H9 (cell line): ENCODE results near the gene GALR1. TPM values are rescaled to one million over a fixed set of nuclear protein-coding genes. Genes with fewer than 3 reads are reported as not detected.

Experiments
- DNase-seq: peaks from one replicate; pipeline ENCODE4 v3.0.0-alpha.2; 2017
- H2AFZ ChIP-seq: one replicate; pipeline ENCODE4 v1.6.1; 2013; ENCODE audit warnings: mild to moderate bottlenecking, low read length, control low read depth, moderate library complexity
- H2AK5ac ChIP-seq: 2 replicates; pipeline ENCODE4 v1.6.1; 2013; ENCODE audit warnings: low read length, control low read depth, mixed read lengths; ENCODE audit not compliant: insufficient read length
- H2BK120ac ChIP-seq: one replicate; pipeline ENCODE4 v1.6.1; 2013; ENCODE audit warnings: low read depth, mild to moderate bottlenecking, low read length, control low read depth, inconsistent platforms; ENCODE audit not compliant: poor library complexity, severe bottlenecking
- H2BK12ac ChIP-seq: 2 replicates; pipeline ENCODE4 v1.6.1; 2013; ENCODE audit warnings: low read length, control low read depth, mixed read lengths, low read depth; ENCODE audit not compliant: insufficient read length
- H2BK15ac ChIP-seq: 2 replicates; pipeline ENCODE4 v1.6.1; 2013; ENCODE audit warnings: low read depth, low read length, control low read depth
- H2BK20ac ChIP-seq: one replicate; pipeline ENCODE4 v1.6.1; 2013; ENCODE audit warnings: low read depth, mild to moderate bottlenecking, low read length, control low read depth, inconsistent platforms; ENCODE audit not compliant: poor library complexity, severe bottlenecking
- H2BK5ac ChIP-seq: 2 replicates; pipeline ENCODE4 v1.6.1; 2013; ENCODE audit warnings: low read length, control low read depth, mixed read lengths; ENCODE audit not compliant: insufficient read length
- H3K14ac ChIP-seq: 2 replicates; pipeline ENCODE4 v1.6.1; 2013; ENCODE audit warnings: low read length, control low read depth; ENCODE audit not compliant: insufficient read depth
- H3K18ac ChIP-seq: 2 replicates; pipeline ENCODE4 v1.6.1; 2013; ENCODE audit warnings: low read depth, mild to moderate bottlenecking, mixed read lengths, low read length, control low read depth; ENCODE audit not compliant: insufficient read length
- H3K23ac ChIP-seq: 2 replicates; pipeline ENCODE4 v1.6.1; 2013; ENCODE audit warnings: low read length, control low read depth, mixed read lengths, low read depth; ENCODE audit not compliant: insufficient read length
- H3K23me2 ChIP-seq: 2 replicates; pipeline ENCODE4 v1.6.1; 2013; ENCODE audit warnings: low read depth, mild to moderate bottlenecking, mixed read lengths, low read length, control low read depth; ENCODE audit not compliant: insufficient read length, poor library complexity, severe bottlenecking
- H3K27ac ChIP-seq: 2 replicates; pipeline ENCODE4 v1.5.1; 2013; ENCODE audit warnings: low read length, control low read depth, mixed read lengths, low read depth; ENCODE audit not compliant: insufficient read length
- H3K27me3 ChIP-seq: 2 replicates; pipeline ENCODE4 v1.6.1; 2013; ENCODE audit warnings: low read length, control low read depth, inconsistent platforms; ENCODE audit not compliant: insufficient read depth
- H3K4ac ChIP-seq: 2 replicates; pipeline ENCODE4 v1.6.1; 2013; ENCODE audit warnings: low read depth, mild to moderate bottlenecking, control low read depth, inconsistent platforms, low read length, moderate library complexity
- H3K4me1 ChIP-seq: 2 replicates; pipeline ENCODE4 v1.6.1; 2013; ENCODE audit warnings: low read length, control low read depth, inconsistent platforms; ENCODE audit not compliant: insufficient read depth
- H3K4me2 ChIP-seq: 2 replicates; pipeline ENCODE4 v1.6.1; 2013; ENCODE audit warnings: low read length, control low read depth, mixed read lengths; ENCODE audit not compliant: insufficient read length, insufficient read depth
- H3K56ac ChIP-seq: 2 replicates; pipeline ENCODE4 v1.6.1; 2013; ENCODE audit warnings: low read depth, mild to moderate bottlenecking, mixed read lengths, low read length, control low read depth; ENCODE audit not compliant: insufficient read length
- H3K79me1 ChIP-seq: 2 replicates; pipeline ENCODE4 v1.6.1; 2013; ENCODE audit warnings: low read depth, mild to moderate bottlenecking, moderate library complexity, low read length, control low read depth, inconsistent platforms; ENCODE audit not compliant: insufficient read depth, poor library complexity, severe bottlenecking
- H3K79me2 ChIP-seq: 2 replicates; pipeline ENCODE4 v1.6.1; 2013; ENCODE audit warnings: low read length, control low read depth, inconsistent platforms; ENCODE audit not compliant: insufficient read depth
- H3K9ac ChIP-seq: 2 replicates; pipeline ENCODE4 v1.6.1; 2013; ENCODE audit warnings: low read length, control low read depth, mixed read lengths; ENCODE audit not compliant: insufficient read length; ENCODE audit errors: extremely low read depth
- H3K9me3 ChIP-seq: one replicate; pipeline ENCODE4 v1.6.1; 2013; ENCODE audit warnings: low read depth, low read length, inconsistent platforms; ENCODE audit not compliant: control insufficient read depth
- H3T11ph ChIP-seq: one replicate; pipeline ENCODE4 v1.6.1; 2013; ENCODE audit warnings: mild to moderate bottlenecking, low read length, control low read depth, inconsistent platforms
- H4K20me1 ChIP-seq: one replicate; pipeline ENCODE4 v1.6.1; 2013; ENCODE audit not compliant: control insufficient read depth, insufficient read length, insufficient read depth
- H4K5ac ChIP-seq: 2 replicates; pipeline ENCODE4 v1.6.1; 2013; ENCODE audit warnings: low read depth, mild to moderate bottlenecking, mixed read lengths, low read length, control low read depth; ENCODE audit not compliant: insufficient read length
- H4K8ac ChIP-seq: replicated peaks from 2 replicates; pipeline ENCODE4 v1.6.1; 2013; ENCODE audit warnings: low read length, control low read depth, mixed read lengths, low read depth; ENCODE audit not compliant: insufficient read length
- H4K91ac ChIP-seq: 2 replicates; pipeline ENCODE4 v1.6.1; 2013; ENCODE audit warnings: low read depth, mild to moderate bottlenecking, moderate library complexity, mixed read lengths, low read length, control low read depth; ENCODE audit not compliant: insufficient read length
- H3K27ac Mint-ChIP-seq, 3 experiments: 2 replicates in 2 of 3; 3 replicates in 1 of 3; pipeline ENCODE4 v1.8.0; 2020 to 2021; ENCODE audit warnings: mixed read lengths in 3 of 3, mild to moderate bottlenecking in 1 of 3, moderate library complexity in 1 of 3
- H3K27me3 Mint-ChIP-seq: 2 replicates; pipeline ENCODE4 v1.8.0; 2021; ENCODE audit warnings: low read depth, mild to moderate bottlenecking, moderate library complexity, mixed read lengths
- H3K36me3 Mint-ChIP-seq, 3 experiments: 2 replicates in 2 of 3; 3 replicates in 1 of 3; pipeline ENCODE4 v1.8.0; 2020 to 2021; ENCODE audit warnings: low read depth in 3 of 3, mixed read lengths in 3 of 3; ENCODE audit not compliant: insufficient read depth in 1 of 3
- H3K4me1 Mint-ChIP-seq, 2 experiments: 2 replicates each; pipeline ENCODE4 v1.8.0; 2020; ENCODE audit warnings: mixed read lengths in 2 of 2
- H3K4me3 Mint-ChIP-seq, 2 experiments: 2 replicates in 1 of 2; 3 replicates in 1 of 2; pipeline ENCODE4 v1.8.0; 2020 to 2021; ENCODE audit warnings: mild to moderate bottlenecking in 2 of 2, mixed read lengths in 2 of 2, moderate library complexity in 1 of 2
- H3K9me3 Mint-ChIP-seq, 2 experiments: 2 replicates in 1 of 2; 3 replicates in 1 of 2; pipeline ENCODE4 v1.8.0; 2020; ENCODE audit warnings: mild to moderate bottlenecking in 2 of 2, mixed read lengths in 2 of 2, moderate library complexity in 1 of 2
- CTCF ChIP-seq: fragments of 200-600 bp; sonication (generic); conservative IDR thresholded peaks from 3 replicates; pipeline ENCODE4 v1.8.0; 2021; ENCODE audit warnings: antibody characterized with exemption, mild to moderate bottlenecking
- WGBS: extraction: QIAGEN DNeasy Blood & Tissue Kit; methylation state at CpG from one replicate; pipeline ENCODE4 v1.1.7; 2013; ENCODE audit warnings: missing lambda C conversion rate, low lambda C conversion rate, mixed read lengths; ENCODE audit not compliant: insufficient read length; ENCODE audit errors: extremely low coverage; 5-methylcytosine and 5-hydroxymethylcytosine counted together
- total RNA-seq: library from RNA; stranded (reverse); gene quantifications from 2 replicates; pipeline ENCODE4 v1.2.1, GENCODE V29; 2021

GALR1 gene
- total RNA-seq, 1 experiment from 2014 or later: 0.07 TPM

- no peak for TF ChIP-seq CTCF
- no peak overlapping the region for H3K56ac ChIP-seq
- no peaks in the 10 kb centered on the region for H3K79me1 ChIP-seq
- no peak for DNase-seq
- no peaks in the 10 kb centered on the region for H4K20me1 ChIP-seq
- no peak overlapping the region for H2BK20ac ChIP-seq
- no peaks in the 10 kb centered on the region for H3K4me1 ChIP-seq
- no peak overlapping the region for H2BK12ac ChIP-seq
- H3K27ac ChIP-seq: no peak overlapping the region
- H4K91ac ChIP-seq: no peak overlapping the region
- H3K23ac ChIP-seq: no peak overlapping the region
- Mint-ChIP-seq H3K4me1 (0 out of 4 replicates have a peak, but pooled peaks cover 3 to 5% of the 10 kb centered on the region in 2 experiments), H3K27me3 (no peaks in the 10 kb centered on the region; the same call in none of the 2 replicates), H3K4me3 (no peak overlapping the region), H3K27ac (no peak overlapping the region), H3K36me3 (no peaks in the 10 kb centered on the region), H3K9me3 (no peaks in the 10 kb centered on the region)
- H3K18ac ChIP-seq: no peak overlapping the region
- no peak overlapping the region for H3K4ac ChIP-seq
- WGBS: no CpG with 5 or more reads among the region's 4 CpGs
- no peak overlapping the region for H3K4me2 ChIP-seq
- no peak overlapping the region for H2BK5ac ChIP-seq
- no peak overlapping the region for H3K9ac ChIP-seq
- H3K27me3 ChIP-seq: no peaks in the 10 kb centered on the region
- H4K5ac ChIP-seq: no peak overlapping the region
- H3T11ph ChIP-seq: no peak overlapping the region
- no peaks in the 10 kb centered on the region for H3K79me2 ChIP-seq
- H3K14ac ChIP-seq: no peak overlapping the region
- H3K23me2 ChIP-seq: no peaks in the 10 kb centered on the region
- H2AFZ ChIP-seq: no peak overlapping the region
- H4K8ac ChIP-seq: no peak overlapping the region
- H3K9me3 ChIP-seq: no peaks in the 10 kb centered on the region
- no peak overlapping the region for H2BK15ac ChIP-seq
- H2AK5ac ChIP-seq: no peak overlapping the region
- no peak overlapping the region for H2BK120ac ChIP-seq
Measured at GRCh38 chr18:77208964-77209363, 40.7 kb upstream of the GALR1 start.
